BLaER1 (cell line): ENCODE results near the gene FBXO21.

Experiments
- H3K27ac ChIP-seq: shearing (Covaris generic); formaldehyde crosslinking; 2 replicates; pipeline ENCODE4 v1.8.1; 2022
- H3K27me3 ChIP-seq: shearing (Covaris generic); formaldehyde crosslinking; 2 replicates; pipeline ENCODE4 v1.8.1; 2022
- H3K36me3 ChIP-seq: shearing (Covaris generic); formaldehyde crosslinking; 2 replicates; pipeline ENCODE4 v1.8.1; 2022
- H3K4me1 ChIP-seq: shearing (Covaris generic); formaldehyde crosslinking; 2 replicates; pipeline ENCODE4 v1.8.1; 2022
- H3K4me2 ChIP-seq: shearing (Covaris generic); formaldehyde crosslinking; 2 replicates; pipeline ENCODE4 v1.8.1; 2022
- H3K4me3 ChIP-seq: shearing (Covaris generic); formaldehyde crosslinking; 2 replicates; pipeline ENCODE4 v1.8.1; 2022
- H3K9ac ChIP-seq: shearing (Covaris generic); formaldehyde crosslinking; 2 replicates; pipeline ENCODE4 v1.8.1; 2022
- H3K9me3 ChIP-seq: shearing (Covaris generic); formaldehyde crosslinking; 2 replicates; pipeline ENCODE4 v1.8.1; 2022
- H4K20me1 ChIP-seq: shearing (Covaris generic); formaldehyde crosslinking; 2 replicates; pipeline ENCODE4 v1.8.1; 2022
- Cebpa-rat ChIP-seq: shearing (Covaris generic); IDR thresholded peaks from 2 replicates; pipeline ENCODE4 v1.8.1; 2022

FBXO21 gene

GRCh38 chr12:117142094-117142493, 48.2 kb downstream of the FBXO21 start:
- H3K27me3 ChIP-seq = no peaks in the 10 kb centered on the region
- H3K9ac ChIP-seq = no peak overlapping the region
- H3K27ac ChIP-seq = no peak overlapping the region
- H3K9me3 ChIP-seq = no peaks in the 10 kb centered on the region
- H3K4me3 ChIP-seq = no peak overlapping the region
- H4K20me1 ChIP-seq = peaks cover 7% of the 10 kb centered on the region; the same call in 1 of the 2 replicates
- H3K36me3 ChIP-seq = peaks cover 54% of the 10 kb centered on the region
- no peaks in the 10 kb centered on the region for H3K4me1 ChIP-seq
- no peak for TF ChIP-seq Cebpa-rat
- no peak overlapping the region for H3K4me2 ChIP-seq

DNA sequence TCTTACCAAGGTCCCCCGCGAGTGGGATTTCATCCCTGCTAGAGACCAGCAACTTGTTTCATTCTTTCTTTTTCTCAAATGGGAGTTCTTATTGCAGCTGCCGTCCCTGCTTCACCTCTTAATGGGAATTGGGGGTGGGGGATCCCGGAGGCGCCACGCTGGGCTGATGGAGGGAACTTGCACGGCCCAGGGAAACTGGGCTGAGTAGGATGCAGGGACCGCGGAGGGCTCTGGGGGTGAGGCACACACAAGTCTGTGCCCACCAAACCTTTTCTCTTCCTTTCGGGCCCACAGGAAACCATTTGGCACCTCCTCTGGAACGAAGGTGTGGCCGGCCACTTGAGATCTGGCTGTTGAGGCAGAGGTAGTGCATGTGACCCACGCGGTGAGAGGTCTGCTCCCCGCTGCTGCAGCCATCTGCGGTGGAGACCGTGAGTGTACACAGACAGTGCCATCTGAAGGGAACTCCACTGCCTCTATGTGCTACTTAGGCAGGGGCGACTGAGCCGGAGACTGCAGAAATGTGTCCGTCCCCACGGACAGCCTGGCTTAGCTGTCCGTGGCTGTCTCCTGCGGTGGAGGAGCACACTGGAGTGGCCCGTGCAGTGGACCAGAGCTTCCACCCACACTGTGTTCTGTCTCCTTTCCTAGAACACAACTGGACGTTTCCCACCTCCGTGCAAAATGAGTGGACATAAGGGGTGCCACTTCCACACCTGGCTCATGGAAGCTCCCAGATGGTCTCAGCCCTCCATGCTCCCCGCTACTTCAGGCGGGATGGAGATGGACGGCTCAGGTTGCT, 49.0 kb downstream of the FBXO21 start:
- H3K27me3 ChIP-seq = no peaks in the 10 kb centered on the region
- H3K27ac ChIP-seq = no peak overlapping the region
- no peak for TF ChIP-seq Cebpa-rat
- no peaks in the 10 kb centered on the region for H3K9me3 ChIP-seq
- H3K36me3 ChIP-seq = peaks cover 46% of the 10 kb centered on the region
- H4K20me1 ChIP-seq = peaks cover 7% of the 10 kb centered on the region; the same call in 1 of the 2 replicates
- H3K4me1 ChIP-seq = no peaks in the 10 kb centered on the region
- no peak overlapping the region for H3K4me3 ChIP-seq
- no peak overlapping the region for H3K4me2 ChIP-seq
- H3K9ac ChIP-seq = no peak overlapping the region

DNA sequence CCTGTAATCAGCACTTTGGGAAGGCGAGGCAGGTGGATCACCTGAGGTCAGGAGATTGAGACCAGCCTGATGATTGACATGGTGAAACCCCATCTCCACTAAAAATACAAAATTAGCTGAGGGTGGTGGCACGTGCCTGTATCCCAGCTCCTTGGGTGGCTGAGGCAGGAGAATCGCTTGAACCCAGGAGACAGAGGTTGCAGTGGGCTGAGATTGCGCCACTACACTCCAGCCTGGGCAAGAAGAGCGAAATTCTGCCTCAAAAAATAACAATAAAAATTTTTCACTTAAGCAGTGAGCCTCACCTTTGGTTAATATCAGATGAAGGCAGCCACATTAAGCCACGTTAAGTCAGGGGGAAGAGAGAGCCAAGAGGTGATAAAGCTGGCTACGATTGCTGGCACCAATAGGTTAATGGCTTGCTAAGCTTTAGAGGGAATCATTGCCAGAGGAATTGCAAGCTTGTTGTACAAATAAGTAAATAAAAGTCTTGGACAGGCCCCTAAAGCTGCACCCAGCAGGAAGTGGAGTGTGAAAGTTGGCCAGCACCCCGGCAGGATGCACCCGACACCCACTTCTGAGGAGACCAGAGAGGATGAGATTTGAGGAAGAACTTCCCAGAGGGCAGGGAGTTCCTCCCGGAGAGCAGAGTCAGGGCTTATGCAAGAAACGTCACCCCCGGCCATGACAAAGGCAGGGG, 49.7 kb downstream of the FBXO21 start:
- TF ChIP-seq Cebpa-rat = no peak
- no peaks in the 10 kb centered on the region for H3K9me3 ChIP-seq
- no peak overlapping the region for H3K4me3 ChIP-seq
- peaks cover 7% of the 10 kb centered on the region; the same call in 1 of the 2 replicates for H4K20me1 ChIP-seq
- H3K27ac ChIP-seq = no peak overlapping the region
- H3K9ac ChIP-seq = no peak overlapping the region
- no peaks in the 10 kb centered on the region for H3K4me1 ChIP-seq
- peaks cover 38% of the 10 kb centered on the region for H3K36me3 ChIP-seq
- H3K27me3 ChIP-seq = no peaks in the 10 kb centered on the region
- no peak overlapping the region for H3K4me2 ChIP-seq

- no peak overlapping the region for H3K9ac ChIP-seq
- H3K4me3 ChIP-seq = no peak overlapping the region
- peaks cover 28% of the 10 kb centered on the region for H3K36me3 ChIP-seq
- no peak overlapping the region for H3K4me2 ChIP-seq
- H3K27me3 ChIP-seq = no peaks in the 10 kb centered on the region
- TF ChIP-seq Cebpa-rat = no peak
- H3K27ac ChIP-seq = no peak overlapping the region
- peaks cover 3% of the 10 kb centered on the region; the same call in 1 of the 2 replicates for H4K20me1 ChIP-seq
- H3K4me1 ChIP-seq = peaks cover 12% of the 10 kb centered on the region
- no peaks in the 10 kb centered on the region for H3K9me3 ChIP-seq
These were observed 51.1 kb downstream of the FBXO21 start for GRCh38 chr12:117139025-117139717.

- no peaks in the 10 kb centered on the region for H3K36me3 ChIP-seq
- peak overlapping the region; percentile 68 for H3K27ac ChIP-seq
- H4K20me1 ChIP-seq = no peaks in the 10 kb centered on the region
- peak overlapping the region; percentile 75 for H3K4me2 ChIP-seq
- peak overlapping the region; percentile 70; the same call in 1 of the 2 replicates for H3K9ac ChIP-seq
- no peak for TF ChIP-seq Cebpa-rat
- no peaks in the 10 kb centered on the region for H3K27me3 ChIP-seq
- no peaks in the 10 kb centered on the region for H3K9me3 ChIP-seq
- H3K4me1 ChIP-seq = peaks cover 39% of the 10 kb centered on the region
- no peak overlapping the region for H3K4me3 ChIP-seq
These were observed 55.5 kb downstream of the FBXO21 start for GRCh38 chr12:117134721-117135120.

- peak overlapping the region; percentile 75 for H3K4me2 ChIP-seq
- peaks cover 39% of the 10 kb centered on the region for H3K4me1 ChIP-seq
- H3K9me3 ChIP-seq = no peaks in the 10 kb centered on the region
- no peaks in the 10 kb centered on the region for H4K20me1 ChIP-seq
- H3K4me3 ChIP-seq = peak overlapping the region; percentile 10; the same call in 1 of the 2 replicates
- no peak for TF ChIP-seq Cebpa-rat
- peak overlapping the region; percentile 68 for H3K27ac ChIP-seq
- peak overlapping the region; percentile 70; the same call in 1 of the 2 replicates for H3K9ac ChIP-seq
- H3K36me3 ChIP-seq = no peaks in the 10 kb centered on the region
- H3K27me3 ChIP-seq = no peaks in the 10 kb centered on the region
These were observed 56.2 kb downstream of the FBXO21 start for GRCh38 chr12:117134059-117134458.

DNA sequence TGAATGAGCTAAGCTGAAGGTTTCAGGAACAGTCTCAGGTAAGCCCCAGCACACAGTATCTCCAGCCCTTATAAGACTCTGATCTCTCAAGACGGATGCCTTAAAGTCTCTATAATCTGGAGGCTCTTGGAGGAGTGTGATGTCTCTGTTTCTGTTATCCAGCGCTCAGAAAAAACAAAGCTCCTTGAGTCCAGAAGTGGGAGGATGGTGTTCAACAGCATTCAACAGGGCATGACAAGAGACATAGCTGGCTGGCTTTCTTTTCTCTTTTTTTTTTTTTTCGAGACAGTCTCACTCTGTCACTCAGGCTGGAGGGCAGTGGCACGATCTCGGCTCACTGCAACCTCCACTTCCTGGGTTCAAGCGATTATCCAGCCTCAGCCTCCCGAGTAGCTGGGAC, 59.5 kb downstream of the FBXO21 start:
- Histone ChIP-seq H3K4me2 (peak overlapping the region; percentile 16; the same call in 1 of the 2 replicates), H3K4me1 (peaks cover 45% of the 10 kb centered on the region), H3K27me3 (no peaks in the 10 kb centered on the region), H3K4me3 (no peak overlapping the region), H3K9ac (no peak overlapping the region), H3K36me3 (no peaks in the 10 kb centered on the region), H3K27ac (no peak overlapping the region), H3K9me3 (no peaks in the 10 kb centered on the region), H4K20me1 (no peaks in the 10 kb centered on the region)
- TF ChIP-seq Cebpa-rat = no peak

- Histone ChIP-seq H3K27ac (no peak overlapping the region), H3K4me3 (no peak overlapping the region), H3K4me1 (peaks cover 49% of the 10 kb centered on the region), H3K27me3 (no peaks in the 10 kb centered on the region), H4K20me1 (no peaks in the 10 kb centered on the region), H3K9me3 (no peaks in the 10 kb centered on the region), H3K9ac (no peak overlapping the region), H3K4me2 (no peak overlapping the region), H3K36me3 (no peaks in the 10 kb centered on the region)
- TF ChIP-seq Cebpa-rat = no peak
These were observed 60.9 kb downstream of the FBXO21 start for GRCh38 chr12:117129391-117129790.

GRCh38 chr12:117127933-117128823, 62.1 kb downstream of the FBXO21 start:
- Histone ChIP-seq H4K20me1 (no peaks in the 10 kb centered on the region), H3K27ac (no peak overlapping the region), H3K9ac (no peak overlapping the region), H3K9me3 (peaks cover 4% of the 10 kb centered on the region; the same call in 1 of the 2 replicates), H3K27me3 (no peaks in the 10 kb centered on the region), H3K36me3 (no peaks in the 10 kb centered on the region), H3K4me1 (peaks cover 45% of the 10 kb centered on the region), H3K4me2 (no peak overlapping the region), H3K4me3 (no peak overlapping the region)
- TF ChIP-seq Cebpa-rat = no peak
